Stimulated activated CD8-positive, alpha-beta memory T cell treated with anti-CD3 and anti-CD28 coated beads, Interleukin-7, amount 100 ng/mL, for 4 hours (primary cell): ENCODE data around the gene IGDCC3.
A peak's percentile ranks its signal among the peaks of the same experiment; 100 is the strongest.

Experiments used
- DNase-seq, 2 donors: peaks; one replicate each; pipeline ENCODE4 v3.0.0-alpha.2; 2020; ENCODE audit warnings: low read depth in 2 of 2

The IGDCC3 gene

GRCh38 chr15:65328506-65329287 is 49.1 kb downstream of the IGDCC3 start:
- DNase-seq = no peak

GRCh38 chr15:65327651-65328393 is 50.0 kb downstream of the IGDCC3 start:
- DNase-seq = no peak

- DNase-seq = no peak
Observed at GRCh38 chr15:65326818-65327217, 51.0 kb downstream of the IGDCC3 start.

- DNase-seq = no peak
Observed at GRCh38 chr15:65326117-65326526, 51.7 kb downstream of the IGDCC3 start.

GRCh38 chr15:65323071-65323511 is 54.7 kb downstream of the IGDCC3 start:
- DNase-seq = no peak

- peak; percentile 55 to 56 for DNase-seq
Observed at GRCh38 chr15:65318870-65319356, 58.9 kb downstream of the IGDCC3 start.

GRCh38 chr15:65312400-65312916 is 65.3 kb downstream of the IGDCC3 start:
- DNase-seq = no peak

- no peak for DNase-seq
Observed at GRCh38 chr15:65311760-65312159, 66.0 kb downstream of the IGDCC3 start.

- no peak for DNase-seq
Observed at GRCh38 chr15:65310431-65311137, 67.2 kb downstream of the IGDCC3 start.

- DNase-seq = no peak
Observed at GRCh38 chr15:65309882-65310418, 67.9 kb downstream of the IGDCC3 start.

GRCh38 chr15:65307978-65308377 is 69.8 kb downstream of the IGDCC3 start:
- no peak for DNase-seq

- no peak for DNase-seq
Observed at GRCh38 chr15:65306551-65306950, 71.3 kb downstream of the IGDCC3 start.

- no peak for DNase-seq
Observed at GRCh38 chr15:65305776-65306175, 72.0 kb downstream of the IGDCC3 start.

- no peak for DNase-seq
Observed at GRCh38 chr15:65305150-65305758, 72.5 kb downstream of the IGDCC3 start.

GRCh38 chr15:65304381-65305149 is 73.2 kb downstream of the IGDCC3 start, which contains the start of gene RNU5B-1:
Gene RNU5B-1 (plus strand): TSS chr15:65304677.
- peak; percentile 62 to 71 for DNase-seq

GRCh38 chr15:65303687-65304380 is 74.0 kb downstream of the IGDCC3 start:
- DNase-seq = no peak

- no peak for DNase-seq
Observed at GRCh38 chr15:65302061-65302460, 75.7 kb downstream of the IGDCC3 start.

- no peak for DNase-seq
Observed at GRCh38 chr15:65300924-65301441, 76.8 kb downstream of the IGDCC3 start.

- no peak for DNase-seq
Observed at GRCh38 chr15:65298731-65299130, 79.1 kb downstream of the IGDCC3 start.
